ENCODE data around the gene CRACR2A.

CRACR2A gene

GRCh38 chr12:3752741-3753486 is at the start of gene CRACR2A:
TSS of gene CRACR2A (minus strand) at chr12:3753109. CDS start at chr12:3696999, 56,110 bp downstream.
- peak; percentile 90 for DNase-seq

- peak; percentile 25 for DNase-seq
These were observed 44.7 kb upstream of the CRACR2A start for GRCh38 chr12:3797531-3798048.

GRCh38 chr12:3795492-3796133 is 42.7 kb upstream of the CRACR2A start:
- DNase-seq: no peak

- DNase-seq: peak; percentile 6
These were observed 42.2 kb upstream of the CRACR2A start for GRCh38 chr12:3795066-3795465.

- DNase-seq: no peak
These were observed 39.8 kb upstream of the CRACR2A start for GRCh38 chr12:3792623-3793288.

GRCh38 chr12:3791256-3791874 is 38.5 kb upstream of the CRACR2A start:
- no peak for DNase-seq

- DNase-seq: no peak
These were observed 37.7 kb upstream of the CRACR2A start for GRCh38 chr12:3790642-3791041.

GRCh38 chr12:3789838-3790237 is 36.9 kb upstream of the CRACR2A start:
- no peak for DNase-seq

GRCh38 chr12:3777206-3777809 is 24.4 kb upstream of the CRACR2A start:
- peak; percentile 69 for DNase-seq

- no peak for DNase-seq
These were observed 22.6 kb upstream of the CRACR2A start for GRCh38 chr12:3775385-3776035.

GRCh38 chr12:3772380-3772779 is 19.5 kb upstream of the CRACR2A start:
- DNase-seq: no peak

- no peak for DNase-seq
These were observed 18.9 kb upstream of the CRACR2A start for GRCh38 chr12:3771853-3772252.

- no peak for DNase-seq
These were observed 18.0 kb upstream of the CRACR2A start for GRCh38 chr12:3770891-3771290.

- DNase-seq: no peak
These were observed 16.1 kb upstream of the CRACR2A start for GRCh38 chr12:3768911-3769447.

- DNase-seq: no peak
These were observed 8.3 kb upstream of the CRACR2A start for GRCh38 chr12:3761116-3761735.

- DNase-seq: no peak
These were observed 7.0 kb upstream of the CRACR2A start for GRCh38 chr12:3759878-3760277.

GRCh38 chr12:3757261-3757660 is 4.4 kb upstream of the CRACR2A start:
- no peak for DNase-seq

GRCh38 chr12:3755898-3756297 is 3.0 kb upstream of the CRACR2A start:
- no peak for DNase-seq

- peak; percentile 50 for DNase-seq
These were observed 805 bp upstream of the CRACR2A start for GRCh38 chr12:3753544-3754284.

- DNase-seq: peak; percentile 80
These were observed 706 bp downstream of the CRACR2A start for GRCh38 chr12:3752096-3752709.

Data from hematopoietic multipotent progenitor cell treated with erythropoietin and hydrocortisone succinate and interleukin-3 and kit ligand, for 6 days (in vitro differentiated cells).